Left renal pelvis (tissue), 4 donors: ENCODE results near the gene GDPD4. TPM values are rescaled to one million over a fixed set of nuclear protein-coding genes. Genes with fewer than 3 reads are reported as not detected.

Source experiments
- DNase-seq, 4 donors: peaks; one replicate each; pipeline ENCODE4 v3.0.0-alpha.2; 2013; ENCODE audit warnings: low read depth in 4 of 4, low spot score in 3 of 4
- polyA plus RNA-seq, 4 donors: library from polyadenylated mRNA; unstranded; fragments of 120-200 nt; gene quantifications; one replicate each; pipeline ENCODE4 v1.2.1, GENCODE V29; 2013; ENCODE audit not compliant: insufficient read length in 4 of 4

Gene GDPD4
- polyA plus RNA-seq, 4 donors: 0.18 to 0.46 (median 0.34) TPM; not detected in 1

DNA sequence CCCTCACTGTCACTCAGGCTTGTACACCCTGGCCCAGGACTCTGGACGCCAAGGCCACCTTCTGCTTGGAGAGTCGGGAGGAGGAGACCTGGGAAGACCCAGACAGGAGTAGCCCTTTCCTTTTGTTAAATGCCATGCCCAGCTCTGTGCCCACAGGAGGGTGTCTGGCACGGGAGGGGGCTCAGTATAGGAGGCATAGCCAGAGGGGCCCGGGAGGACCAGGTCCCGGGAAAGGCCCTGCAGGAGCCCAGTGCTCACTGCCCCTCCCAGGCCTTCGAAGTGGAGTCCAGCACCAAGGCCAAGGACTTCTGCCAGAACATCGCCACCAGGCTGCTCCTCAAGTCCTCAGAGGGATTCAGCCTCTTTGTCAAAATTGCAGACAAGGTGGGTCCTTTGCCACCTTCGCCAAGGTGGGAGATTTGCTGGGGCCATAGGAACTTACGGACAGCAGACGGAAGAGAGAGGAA, 94.4 kb downstream of the GDPD4 start:
- no peak for DNase-seq

DNA sequence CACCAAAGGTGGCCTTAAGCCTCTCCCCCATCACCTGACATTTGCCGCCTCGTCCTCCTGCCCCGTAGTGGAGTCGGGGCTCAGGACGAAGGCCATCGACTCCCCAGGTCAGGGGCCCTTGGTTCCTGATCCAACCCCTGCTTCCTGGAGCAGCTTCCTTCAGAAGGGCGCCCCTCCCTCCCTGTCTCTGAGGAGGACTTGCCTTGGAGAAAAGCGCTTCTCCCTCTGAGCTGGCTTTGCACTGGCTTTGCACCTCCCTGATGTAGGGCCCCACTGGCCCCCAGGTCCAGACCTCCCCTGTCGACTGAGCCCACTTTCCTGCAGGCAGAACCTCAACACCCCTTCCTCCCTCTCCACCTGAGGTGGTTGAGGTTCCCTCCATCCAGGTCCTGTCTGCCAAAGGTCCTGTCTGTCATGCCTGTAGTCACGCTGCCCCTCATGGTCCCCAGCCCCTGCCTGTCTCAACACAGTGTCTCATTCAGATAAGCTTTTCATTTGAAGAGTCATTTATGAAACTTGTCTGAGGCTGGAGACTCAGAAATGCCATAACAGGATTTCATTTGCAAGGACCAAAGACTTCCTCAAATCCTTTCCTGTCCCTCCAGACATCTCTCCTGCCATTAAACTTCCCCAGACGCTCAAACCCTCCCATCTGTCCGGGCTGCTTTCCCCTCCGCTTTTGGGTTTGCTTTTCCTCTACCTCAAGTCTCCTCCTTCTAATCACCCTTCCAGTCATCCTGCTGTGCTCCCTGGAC, 95.0 kb downstream of the GDPD4 start:
- DNase-seq: no peak

DNA sequence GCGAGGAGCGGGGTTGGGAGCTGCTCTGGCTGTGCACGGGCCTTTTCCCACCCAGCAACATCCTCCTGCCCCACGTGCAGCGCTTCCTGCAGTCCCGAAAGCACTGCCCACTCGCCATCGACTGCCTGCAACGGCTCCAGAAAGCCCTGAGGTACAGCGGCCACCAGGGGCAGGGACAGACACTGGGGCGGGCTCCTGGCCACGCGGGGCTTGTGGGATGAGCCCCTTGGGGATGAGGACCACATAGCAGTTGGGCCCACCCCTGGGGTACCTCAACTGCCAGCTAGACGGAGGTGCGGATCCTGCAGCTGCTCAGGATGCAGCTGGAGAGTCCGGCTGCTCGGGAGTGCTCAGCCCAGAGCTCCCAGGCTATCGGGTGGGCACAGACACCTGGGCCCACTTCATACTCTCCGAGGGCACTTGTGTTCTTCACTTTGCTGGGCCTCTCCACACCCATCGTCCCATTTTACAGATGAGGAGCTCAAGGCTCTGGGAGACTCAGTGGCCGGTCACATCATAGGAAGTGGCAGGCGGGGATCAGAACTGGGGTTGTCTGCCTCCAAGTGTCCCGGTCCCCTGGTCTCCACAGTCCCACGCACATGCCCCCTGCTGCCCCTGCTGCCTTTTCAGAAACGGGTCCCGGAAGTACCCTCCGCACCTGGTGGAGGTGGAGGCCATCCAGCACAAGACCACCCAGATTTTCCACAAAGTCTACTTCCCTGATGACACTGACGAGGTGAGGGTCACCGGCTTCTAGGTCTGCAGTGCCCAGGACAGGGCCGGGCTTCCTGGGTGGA, 95.8 kb downstream of the GDPD4 start:
- no peak for DNase-seq

DNA sequence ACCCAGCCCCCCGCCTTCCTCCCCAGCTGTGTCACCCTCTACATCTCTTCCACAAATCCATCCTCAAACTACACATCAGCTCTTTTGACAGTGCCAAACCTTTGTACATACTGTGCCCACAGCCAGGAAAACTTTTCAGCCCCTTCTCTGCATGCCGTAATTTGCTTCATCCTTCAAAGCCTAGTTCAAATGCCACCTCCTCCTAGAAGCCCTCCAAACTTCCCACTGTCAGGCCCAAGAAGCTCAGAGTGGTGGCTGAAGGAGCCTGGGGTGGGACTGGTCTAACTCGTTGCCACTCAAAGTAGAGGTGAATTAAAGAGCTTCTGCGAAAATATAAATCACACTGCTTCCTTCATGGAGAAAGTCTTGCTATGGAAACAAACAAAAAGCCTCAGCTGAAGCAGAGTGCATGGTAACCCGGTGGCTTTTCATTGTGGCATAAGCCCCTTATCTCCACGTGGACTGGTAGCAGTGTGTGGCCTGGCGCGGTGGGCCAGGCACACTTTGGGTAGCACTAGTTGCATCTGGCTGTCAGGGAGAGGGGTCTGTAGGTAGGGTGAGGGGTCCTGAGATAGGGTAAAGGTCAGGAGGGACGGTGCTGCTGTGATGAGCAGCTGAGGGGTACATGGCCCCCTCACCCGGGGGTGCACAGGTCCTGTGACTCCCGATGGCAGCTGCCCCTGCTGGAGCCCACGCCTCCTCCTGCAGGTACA, 96.6 kb downstream of the GDPD4 start:
- no peak for DNase-seq

DNA sequence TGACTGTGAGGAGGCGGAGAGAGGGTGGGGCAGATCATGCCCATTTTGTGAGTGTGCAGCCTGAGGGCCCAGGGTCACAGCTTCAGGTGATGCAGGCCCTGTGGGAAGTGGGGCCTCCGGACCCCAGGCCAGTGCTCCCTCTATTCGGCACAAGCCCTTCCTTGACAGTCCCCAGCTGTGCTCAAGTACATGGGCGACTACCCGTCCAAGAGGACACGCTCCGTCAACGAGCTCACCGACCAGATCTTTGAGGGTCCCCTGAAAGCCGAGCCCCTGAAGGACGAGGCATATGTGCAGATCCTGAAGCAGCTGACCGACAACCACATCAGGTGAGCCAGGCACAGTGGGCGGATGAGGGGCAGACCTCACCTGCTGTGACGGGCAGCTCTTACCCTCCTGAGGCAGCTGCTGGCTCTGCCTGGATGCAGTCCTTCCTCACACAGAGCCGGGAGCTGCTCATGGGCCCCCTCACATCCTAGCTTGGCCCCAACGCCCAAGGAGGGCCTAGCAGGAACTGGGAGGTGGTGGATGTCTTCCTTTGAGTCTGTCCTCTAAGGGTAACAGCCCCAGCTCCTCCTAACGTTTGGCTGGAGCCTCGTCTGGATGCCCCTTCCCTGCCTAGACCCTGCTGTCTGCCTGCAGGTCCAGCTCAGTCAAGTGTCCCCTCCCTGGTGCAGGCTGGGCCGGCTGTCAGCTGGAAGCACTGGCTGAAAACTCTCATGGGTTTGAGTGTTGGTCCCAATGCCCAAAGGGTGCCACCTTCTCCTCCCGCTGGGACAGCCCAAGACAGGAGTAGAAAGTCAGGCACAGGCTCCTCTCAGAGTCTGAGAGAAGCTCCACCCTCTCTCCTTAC, 97.4 kb downstream of the GDPD4 start:
- DNase-seq: no peak

DNA sequence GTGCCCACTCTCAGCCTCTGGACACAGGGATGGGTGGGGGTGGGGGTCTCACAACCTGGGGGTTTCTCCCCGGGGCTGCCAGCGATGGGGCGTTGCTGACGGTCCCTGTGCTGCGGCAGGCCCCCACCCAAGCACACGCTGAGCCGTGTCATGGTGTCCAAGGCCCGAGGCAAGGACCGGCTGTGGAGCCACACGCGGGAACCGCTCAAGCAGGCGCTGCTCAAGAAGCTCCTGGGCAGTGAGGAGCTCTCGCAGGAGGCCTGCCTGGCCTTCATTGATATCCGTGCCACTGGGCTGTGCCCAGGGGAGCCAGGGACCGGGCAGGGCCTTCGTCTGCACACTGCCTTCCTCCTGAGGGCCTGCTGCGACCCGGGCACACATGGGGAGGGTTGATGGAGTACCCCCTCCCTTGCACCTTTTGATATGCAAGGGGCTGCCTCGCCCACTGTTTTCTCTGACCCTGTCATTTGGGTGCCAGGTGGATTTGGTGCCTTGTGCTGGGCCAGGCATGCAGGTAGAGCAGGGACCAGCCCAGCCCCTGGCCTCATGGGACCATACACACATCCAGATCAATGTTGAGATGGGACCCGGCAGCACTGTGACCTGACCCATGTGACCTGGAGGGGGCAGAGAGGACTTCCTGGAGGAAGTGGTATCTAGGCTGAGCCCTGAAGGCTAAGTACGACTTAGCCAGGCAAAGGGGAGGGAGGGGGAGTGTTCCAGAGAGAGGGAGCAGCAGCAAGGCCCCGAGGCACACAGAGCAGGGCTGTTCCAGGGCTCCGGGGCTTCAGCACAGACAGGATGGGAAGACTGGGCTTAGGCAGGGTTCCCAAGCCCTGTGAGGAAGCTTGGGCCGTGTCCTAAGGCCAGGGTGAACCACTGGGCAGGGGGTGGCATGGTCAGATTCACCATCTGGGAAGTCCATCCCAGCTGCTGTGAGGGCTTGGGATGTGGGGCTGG, 98.3 kb downstream of the GDPD4 start:
- DNase-seq: no peak

DNA sequence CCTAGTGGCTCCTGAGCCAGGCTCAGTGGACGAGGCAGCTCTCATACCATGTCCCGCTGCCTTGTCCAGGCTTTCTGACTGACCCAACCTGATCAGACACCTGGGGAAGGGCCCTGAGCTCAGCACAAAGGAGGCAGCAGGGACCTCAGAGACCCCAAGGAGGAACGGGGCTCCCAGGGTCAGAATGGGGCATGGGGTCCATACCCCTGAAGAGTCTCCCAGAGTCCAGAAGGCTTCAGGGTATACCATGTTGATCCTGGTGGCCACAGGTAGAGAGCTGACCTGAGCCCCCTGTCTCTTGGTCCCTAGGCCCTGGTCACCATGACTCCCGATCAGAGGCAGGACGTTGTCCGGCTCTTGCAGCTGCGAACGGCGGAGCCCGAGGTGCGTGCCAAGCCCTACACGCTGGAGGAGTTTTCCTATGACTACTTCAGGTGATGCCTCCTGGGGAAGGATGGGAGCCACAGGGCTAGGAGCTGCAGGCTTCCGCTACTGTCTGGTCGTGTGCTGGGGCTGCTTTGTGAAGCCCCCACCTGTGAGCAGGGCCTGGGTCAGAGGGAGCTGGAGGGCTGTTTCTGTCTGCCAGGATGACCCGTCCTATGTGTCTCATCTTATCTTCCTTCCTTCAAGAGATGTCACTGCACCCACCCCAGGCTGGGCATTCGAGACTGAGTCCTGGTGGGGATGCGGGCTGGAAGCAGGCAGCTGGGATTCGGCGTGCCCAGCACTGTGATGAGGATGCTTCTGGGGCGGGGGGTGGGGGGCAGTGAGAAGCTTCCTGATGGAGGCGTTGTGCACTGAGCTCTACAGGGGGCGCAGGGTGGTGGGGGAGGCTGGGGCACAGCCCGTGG, 99.3 kb downstream of the GDPD4 start:
- no peak for DNase-seq

DNA sequence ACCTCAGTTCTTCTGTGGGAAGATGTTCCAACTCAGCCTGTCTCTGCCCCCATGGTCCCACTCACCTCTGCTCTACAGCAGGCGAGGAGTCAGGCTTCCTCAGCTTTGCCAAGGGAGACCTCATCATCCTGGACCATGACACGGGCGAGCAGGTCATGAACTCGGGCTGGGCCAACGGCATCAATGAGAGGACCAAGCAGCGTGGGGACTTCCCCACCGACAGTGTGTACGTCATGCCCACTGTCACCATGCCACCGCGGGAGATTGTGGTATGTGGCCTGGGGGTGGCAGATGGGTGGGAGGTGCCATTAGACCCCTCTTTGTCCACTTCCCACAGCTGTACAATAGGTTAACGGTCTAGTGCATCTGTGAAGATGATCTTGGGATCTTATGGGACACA, 100.1 kb downstream of the GDPD4 start:
- no peak for DNase-seq

DNA sequence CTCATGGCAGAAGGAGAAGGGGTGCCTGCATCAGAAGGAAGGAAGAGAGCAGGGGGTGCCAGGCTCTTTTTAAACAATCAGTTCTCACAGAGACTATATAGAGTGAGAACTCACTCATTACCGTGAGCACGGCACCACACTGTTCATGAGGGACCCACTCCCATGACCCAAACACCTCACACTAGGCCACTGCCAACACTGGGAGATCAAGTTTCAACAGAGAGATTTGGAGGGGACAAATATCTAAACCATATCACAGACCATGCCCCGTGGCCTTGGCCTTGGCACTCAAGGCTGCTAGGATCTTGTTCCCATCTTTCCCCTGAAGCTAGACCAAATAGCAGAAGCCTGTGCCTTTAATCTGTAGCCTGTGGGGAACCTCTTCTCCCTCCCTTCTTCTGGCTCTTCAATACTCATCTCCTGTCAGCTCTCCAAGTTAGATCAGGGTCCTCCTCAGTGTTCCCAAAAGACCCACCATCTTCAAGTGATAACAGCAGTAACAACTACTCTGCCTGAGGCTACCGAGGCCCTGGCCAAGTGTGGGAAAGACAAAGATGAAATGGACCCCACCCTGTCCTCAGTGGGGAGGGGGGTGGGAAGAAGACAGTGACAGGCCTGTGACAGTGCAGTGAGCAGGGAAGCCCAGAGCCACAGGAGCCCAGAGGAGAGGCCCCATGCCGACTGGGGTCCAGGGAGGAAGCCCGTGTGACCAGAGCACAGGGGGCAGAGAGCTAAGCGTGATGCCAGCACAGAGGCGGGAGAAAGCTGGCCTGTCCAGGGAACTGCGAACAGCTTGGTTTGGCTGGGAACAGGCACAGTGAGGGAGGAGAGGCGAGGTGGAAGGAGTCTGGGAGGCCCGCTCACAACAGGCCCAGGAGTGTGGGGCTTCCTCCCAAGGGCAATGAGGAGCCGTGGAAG, 100.9 kb downstream of the GDPD4 start:
- no peak for DNase-seq

DNA sequence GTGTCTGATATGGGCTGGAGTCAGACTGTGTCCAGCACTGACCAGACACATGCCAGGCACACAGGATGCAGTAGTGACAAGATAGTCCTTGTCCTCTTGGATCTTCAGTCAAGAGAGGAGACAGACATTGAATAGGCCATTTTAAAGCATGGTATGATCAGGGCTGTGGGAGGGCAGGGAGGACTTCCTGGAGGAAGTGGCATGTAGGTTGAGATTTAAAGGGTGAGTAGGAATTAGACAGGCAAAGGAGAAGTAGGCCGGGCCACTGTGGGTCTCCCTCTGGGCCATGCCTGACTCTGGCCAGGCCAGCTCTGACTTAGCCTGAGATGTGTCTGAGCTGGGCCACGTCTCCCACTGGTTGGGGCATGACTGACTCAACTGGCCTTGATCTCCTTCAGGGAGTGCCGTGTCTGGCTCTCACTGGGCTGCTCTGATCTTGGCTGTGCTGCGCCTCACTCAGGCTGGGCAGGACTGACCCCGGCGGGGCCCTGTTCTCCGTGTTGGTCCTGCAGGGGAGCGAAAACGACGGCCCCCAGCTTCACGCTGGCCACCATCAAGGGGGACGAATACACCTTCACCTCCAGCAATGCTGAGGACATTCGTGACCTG, 102.2 kb downstream of the GDPD4 start:
- no peak for DNase-seq

DNA sequence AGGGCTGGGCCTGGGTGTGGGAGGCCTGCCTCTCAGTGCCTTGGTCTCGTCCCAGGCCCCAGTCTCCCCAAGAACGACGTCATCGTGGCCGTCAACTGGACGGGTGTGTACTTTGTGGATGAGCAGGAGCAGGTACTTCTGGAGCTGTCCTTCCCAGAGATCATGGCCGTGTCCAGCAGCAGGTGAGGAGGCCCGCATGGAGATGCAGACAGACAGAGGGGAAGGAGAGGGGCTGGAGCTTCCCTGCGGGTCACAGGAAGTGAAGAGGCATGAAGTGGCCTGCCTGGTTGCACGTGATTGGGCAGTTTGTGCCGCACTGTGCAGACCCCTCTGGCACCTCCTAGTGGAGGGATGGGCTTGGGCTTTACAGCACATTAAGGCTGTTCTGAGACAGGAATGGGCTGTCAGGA, 103.0 kb downstream of the GDPD4 start:
- DNase-seq: no peak

DNA sequence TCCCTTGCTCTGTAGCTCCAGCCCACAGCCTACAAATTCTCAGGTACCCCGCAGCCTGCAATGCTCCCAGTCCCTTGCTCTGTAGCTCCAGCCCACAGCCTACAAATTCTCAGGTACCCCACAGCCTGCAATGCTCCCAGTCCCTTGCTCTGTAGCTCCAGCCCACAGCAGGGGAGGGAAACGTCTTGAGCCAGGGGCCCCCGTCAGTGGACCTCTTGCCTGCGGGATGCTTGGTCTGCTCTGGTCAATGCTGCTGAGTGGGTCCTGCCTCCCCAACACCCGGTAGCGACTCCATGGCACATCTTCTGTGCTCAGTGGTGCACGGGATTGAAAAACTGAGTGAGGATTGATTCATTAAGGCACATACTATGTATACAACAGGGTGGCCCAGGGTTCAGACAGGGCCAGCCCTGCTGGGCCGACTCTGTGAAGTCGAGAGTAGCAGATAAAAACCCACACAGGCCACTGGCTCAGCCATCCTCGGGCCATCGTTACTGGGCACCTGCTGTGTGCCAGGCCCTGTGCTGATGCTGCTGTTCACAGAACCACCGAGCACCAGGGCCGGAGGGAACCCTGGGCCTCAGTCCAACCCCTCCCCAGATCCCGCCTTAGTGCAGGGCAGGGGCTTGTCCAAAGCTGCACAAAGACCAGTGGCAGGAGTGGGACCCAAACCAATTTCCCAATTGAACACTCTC, 103.7 kb downstream of the GDPD4 start:
- no peak for DNase-seq

DNA sequence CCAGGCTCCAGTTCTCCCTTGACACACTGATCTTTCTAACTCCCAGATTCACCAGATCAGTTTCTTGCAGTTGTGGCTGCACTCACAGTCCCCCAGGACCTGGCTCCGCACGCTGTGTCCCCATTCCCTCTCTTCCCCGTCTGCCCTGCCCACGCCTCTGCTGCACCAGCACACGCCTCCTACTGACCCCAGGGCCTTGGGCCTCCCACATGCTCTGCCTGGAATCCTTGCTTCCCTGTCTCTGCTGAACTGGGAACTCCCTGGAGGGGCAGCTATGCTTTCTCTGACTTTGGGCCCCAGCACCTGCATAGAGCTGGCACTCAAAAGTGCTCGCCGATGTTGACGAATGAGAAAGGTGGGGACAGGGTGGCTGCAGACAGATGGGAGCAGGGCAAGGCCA, 104.5 kb downstream of the GDPD4 start:
- DNase-seq: no peak

DNA sequence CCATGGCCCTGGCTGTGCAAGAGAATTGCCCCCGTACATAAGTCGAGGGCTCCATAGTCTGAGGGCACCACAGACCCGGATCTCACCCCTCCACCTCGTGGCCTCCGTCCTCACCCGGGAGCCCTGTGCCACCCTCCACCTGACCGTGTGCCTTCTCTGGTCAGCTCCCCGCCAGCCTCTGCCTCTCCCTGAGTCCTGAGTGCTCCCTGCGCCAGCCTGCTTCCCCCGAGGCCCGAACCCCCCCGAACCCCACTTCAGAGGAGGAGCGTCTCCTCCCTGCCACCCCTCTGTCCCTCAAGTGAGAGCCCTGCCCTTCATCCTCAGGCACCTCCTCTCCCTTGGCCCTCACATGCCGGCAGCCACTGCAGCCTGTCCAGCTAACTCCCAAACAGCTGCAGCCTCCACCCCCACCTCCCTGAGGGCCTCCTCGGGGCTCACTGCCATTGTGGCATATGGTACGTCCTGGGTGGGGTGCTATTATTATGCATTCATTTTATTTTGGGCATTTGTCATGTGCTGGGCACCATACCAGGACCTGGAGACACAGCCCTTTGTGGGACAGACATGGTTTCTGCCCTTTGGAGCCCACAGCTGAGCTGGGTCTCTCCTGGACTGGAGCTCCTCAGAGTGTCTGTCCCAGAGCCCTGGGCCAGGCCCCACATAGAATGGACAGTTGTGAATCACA, 106.3 kb downstream of the GDPD4 start:
- no peak for DNase-seq

DNA sequence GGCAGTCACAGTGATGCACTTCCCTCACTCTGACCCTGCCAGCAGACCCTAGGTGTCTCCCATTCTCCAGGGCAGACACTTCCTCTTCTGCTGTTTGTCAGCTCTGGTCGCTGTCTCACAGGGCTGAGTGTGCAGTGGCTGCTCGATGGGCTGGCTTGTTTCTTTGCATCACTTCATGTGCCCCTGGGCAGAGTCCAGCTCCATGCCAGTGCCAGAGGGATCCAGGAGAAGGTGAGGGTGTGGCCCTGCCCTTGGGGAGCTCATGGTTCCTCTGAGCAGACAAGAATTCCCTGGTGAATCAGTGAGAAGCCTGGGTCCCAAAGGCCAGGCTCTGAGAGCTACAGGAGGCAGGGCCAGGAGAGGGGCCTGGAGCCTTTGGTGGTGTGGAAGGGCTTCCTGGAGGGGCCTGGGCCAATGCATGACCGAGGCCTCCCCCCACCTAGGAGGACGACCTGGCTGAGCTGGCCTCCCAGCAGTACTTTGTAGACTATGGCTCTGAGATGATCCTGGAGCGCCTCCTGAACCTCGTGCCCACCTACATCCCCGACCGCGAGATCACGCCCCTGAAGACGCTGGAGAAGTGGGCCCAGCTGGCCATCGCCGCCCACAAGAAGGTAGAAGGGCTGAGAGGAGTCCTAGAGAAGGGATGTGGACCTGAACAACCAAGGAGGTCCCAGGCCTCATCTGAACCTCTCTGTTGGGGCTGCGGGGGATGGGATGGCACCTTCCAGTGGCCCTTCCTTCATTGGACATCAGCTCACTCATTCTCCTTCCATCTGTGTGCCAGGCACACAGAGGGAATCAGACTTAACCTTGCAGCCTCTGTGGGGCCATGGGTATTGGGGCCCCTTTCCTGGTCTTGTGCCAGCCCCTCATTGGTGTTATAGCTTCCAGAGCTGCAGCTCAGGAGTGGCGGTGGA, 107.3 kb downstream of the GDPD4 start:
- no peak for DNase-seq
